ENCODE results near the gene NFILZ.

GRCh38 chr19:8642561-8642960 is 12.1 kb downstream of the NFILZ start:
- TF ChIP-seq CTCF (tag by site-specific recombination; IDR thresholded peaks at IDR 0.05) (no peak), ZNF140 (tag by site-specific recombination; IDR thresholded peaks at IDR 0.05) (no peak)

Data from HEK293 (cell line).